Stimulated activated CD4-positive, alpha-beta T cell treated with anti-CD3 and anti-CD28 coated beads, Interleukin-2, amount 100 ng/mL, for 48 hours (primary cell): ENCODE data around the gene NANOS1.
"Not testable (repeated sequence)": the region's sequence is repeated elsewhere in the genome, so short reads cannot be mapped to it uniquely, and the experiment has no call there.

Experiments used
- DNase-seq, 2 donors: peaks; one replicate each; pipeline ENCODE4 v3.0.0-alpha.2; 2020

The NANOS1 gene

DNA sequence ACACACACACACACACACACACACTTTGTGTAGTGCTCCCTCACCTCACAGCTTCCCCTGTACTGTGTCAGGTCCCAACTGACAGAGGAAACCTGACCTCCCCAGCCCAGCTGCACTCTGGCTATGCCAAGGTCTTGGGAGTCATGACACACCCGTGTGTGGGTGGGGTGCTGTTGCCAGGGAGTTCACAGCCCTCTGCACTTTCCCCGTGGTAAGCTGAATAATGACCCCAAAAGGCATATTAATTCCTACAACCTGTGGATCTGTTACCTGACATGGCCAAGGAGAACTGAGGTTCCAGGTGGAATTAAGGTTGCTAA, 8.9 kb upstream of the NANOS1 start:
- DNase-seq = no peak

DNA sequence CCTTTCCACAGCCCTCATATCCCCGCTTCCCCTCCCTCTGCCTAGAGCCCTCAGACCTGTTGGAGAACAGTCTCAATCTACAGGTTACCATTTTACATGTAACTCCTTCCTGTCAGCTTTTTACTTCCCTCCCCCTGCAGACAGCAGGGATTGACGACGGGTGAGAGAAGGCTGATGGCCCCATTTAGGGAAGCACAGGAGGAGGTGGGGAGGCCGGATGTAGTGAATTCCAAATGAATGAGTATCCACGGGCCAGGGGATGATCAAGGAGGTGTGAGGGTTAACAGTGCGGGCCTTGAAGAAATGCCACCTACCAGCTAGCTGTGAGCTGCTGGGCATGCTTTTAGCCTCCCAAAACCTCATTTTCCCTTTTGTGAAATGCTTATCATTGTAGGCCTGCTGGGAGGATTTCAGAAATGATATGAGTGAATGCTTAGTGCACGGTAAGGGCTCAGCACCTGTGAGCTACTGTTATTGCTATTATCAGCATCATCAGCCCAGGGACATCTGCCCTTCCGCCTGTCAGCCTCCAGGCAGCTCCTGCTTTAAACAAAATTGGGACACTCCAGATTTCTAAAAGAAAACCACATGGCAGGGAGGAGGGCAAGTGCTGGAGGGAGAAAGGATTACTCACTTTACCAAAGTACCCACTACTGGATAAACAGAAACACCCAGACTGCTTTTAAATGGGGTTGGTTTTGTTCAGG, 6.5 kb upstream of the NANOS1 start:
- no peak for DNase-seq

DNA sequence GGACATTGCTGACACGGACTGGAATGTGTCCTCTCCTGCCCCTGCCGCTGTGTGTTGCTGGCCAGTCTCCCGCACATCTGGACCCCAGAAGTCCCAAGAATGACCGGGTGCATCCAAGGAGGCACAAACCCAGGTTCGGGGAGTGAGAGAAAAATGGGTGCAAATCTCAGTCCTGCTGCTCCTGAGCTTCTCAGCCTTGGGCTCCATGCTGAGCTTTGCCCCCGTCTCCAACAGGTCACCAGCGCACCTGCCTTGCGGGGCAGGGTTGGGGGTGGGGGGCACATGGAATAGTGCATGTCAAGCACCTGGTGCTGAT, 6.0 kb upstream of the NANOS1 start:
- DNase-seq = no peak

DNA sequence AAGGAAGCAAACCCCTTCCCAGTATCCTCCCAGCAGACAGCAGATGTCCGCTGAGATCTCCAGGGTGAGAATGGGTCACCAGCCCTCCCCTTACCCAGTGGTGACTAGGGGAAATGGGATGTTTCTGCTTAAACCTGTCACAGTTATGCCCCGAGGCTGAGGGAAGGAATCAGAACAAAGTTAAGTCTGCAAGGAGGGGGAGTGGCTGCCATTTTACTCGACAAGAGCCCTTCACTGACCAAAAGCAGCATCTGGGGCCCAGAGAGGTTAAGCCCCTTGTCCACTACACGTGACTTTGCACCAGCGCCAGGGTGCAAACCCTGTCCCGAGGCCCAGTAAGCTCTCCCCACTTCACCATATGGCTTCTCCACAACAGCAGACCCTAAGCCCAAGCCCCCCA, 4.6 kb upstream of the NANOS1 start:
- DNase-seq = no peak

DNA sequence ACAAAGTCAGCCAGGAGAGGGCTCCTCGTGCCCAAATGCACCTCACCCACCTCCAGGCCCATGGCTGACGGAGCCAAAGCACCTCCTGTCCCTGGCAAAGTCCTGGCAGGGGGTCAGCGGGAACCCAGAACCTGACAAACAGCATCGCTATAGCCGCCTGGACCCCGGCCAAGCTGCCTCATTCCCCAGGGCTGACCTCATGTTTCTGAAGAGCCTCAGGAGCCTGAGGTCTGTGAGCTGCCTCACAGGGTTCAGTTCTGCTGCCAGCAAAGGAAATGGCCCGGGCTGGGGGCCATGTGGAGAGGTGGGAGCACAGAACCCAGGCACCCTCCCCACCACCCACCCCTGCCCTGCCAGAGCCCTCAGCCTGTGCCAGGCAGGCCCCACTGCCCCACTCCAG, 4.2 kb upstream of the NANOS1 start:
- no peak for DNase-seq

DNA sequence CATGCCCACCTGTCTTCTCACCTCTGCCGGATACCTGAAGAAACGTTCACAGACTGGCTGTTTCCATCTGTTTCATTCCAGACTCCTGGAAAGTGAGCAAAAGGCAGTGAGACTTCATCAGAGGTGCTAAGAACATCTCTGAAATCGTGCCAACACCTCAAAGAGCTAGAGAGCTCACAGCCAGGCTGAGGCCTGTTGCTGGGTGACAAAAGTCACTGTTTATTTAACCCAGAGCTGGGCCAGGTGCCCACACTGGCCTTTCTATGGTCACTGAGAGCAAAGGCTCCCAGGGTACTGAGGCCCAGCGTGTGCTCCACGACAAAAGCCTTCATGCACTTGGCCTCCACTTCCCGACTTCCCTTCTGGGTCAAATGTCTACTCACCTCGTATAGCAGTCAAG, 3.7 kb upstream of the NANOS1 start:
- no peak for DNase-seq

DNA sequence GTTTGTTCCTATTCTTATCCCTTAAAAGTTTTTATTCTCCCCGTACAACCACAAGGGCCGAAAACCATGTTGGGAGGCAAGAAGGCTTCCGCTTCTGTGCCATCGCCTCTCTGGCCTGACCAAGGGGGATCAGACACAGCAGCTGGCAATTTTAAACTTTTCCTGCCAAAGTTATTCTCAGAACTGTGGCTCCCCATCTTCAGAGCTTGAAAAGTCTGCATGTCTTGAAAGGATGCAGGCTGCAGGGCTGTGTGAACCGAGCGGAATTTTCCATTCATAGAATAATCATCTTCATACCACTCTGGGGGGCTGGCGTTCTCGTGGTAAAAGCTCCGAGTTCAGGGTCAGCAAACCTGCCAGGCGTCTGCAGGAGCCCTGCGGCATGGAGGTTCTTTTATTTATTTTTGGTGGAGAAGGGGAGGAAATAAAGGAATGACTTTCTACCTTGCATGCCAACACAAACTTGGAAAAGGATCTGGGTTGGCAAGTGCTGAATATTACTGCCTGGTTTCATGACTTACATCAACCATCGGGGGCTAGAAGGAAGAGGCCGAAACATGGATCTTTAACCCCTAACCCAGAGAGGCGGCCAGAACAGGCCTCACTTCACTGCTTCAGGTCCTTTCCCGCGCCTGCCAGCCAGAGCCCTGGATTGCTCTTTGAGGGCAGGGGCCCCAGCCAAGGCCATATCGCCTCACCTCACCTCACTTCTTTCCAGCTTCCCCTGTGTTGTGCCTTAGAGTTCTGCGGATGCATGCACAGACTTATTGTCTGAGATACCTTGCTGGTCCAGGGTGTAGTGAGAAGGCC, 3.0 kb upstream of the NANOS1 start:
- no peak for DNase-seq

DNA sequence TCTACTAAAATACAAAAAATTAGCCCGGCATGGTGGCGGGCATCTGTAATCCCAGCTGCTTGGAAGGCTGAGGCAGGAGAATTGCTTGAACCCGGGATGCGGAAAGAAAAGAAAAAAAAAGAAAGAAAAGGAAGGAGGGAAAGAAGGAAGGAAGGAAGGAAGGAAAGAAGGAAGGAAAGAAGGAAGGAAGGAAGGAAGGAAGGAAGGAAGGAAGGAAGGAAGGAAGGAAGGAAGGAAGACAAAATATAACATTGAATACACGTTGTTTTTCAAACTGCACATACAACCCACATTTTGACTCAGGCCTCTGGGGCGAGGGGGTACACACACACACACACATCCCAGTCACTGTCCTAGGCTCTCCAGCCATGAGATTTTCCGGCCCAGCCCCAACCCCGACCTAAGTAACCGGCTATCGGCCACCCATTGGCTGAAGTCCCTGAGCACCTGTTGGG, 1.0 kb upstream of the NANOS1 start:
- DNase-seq = not testable (repeated sequence)

DNA sequence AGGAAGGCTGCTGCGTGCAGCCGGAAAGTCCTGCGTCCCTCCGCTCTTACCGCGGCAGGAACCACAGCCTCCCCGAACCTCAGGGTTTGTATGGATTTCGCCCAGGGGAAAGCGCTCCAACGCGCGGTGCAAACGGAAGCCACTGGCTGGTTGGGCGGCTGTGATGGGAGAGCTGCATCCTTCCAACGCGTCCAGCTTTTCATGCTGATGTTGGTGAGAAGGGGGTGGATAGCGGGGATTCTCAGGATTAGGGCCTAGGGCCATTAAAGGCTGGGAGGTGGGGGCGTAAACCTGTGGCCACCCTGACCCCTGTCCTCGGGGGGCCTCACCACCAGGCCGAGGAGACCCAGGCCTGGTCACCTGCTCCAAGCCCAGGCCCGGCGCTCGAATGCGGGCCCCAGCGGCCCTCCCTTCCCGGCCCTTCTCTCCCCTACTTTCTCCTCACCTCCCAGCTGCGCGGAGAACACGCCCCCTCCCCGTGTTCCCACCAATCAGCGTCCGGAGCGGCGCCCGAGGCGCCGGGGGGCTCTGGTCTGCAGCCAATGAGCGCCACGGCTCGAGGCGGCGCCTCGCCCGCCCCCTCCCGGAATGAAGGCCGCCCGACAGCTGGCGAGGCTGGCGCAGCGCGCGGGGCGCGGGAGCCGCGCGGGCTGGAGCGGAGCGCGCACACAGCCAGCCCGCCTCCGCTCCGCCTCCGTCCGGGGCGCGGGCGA, 458 bp upstream of the NANOS1 start:
- peak; percentile 60 to 62 for DNase-seq

DNA sequence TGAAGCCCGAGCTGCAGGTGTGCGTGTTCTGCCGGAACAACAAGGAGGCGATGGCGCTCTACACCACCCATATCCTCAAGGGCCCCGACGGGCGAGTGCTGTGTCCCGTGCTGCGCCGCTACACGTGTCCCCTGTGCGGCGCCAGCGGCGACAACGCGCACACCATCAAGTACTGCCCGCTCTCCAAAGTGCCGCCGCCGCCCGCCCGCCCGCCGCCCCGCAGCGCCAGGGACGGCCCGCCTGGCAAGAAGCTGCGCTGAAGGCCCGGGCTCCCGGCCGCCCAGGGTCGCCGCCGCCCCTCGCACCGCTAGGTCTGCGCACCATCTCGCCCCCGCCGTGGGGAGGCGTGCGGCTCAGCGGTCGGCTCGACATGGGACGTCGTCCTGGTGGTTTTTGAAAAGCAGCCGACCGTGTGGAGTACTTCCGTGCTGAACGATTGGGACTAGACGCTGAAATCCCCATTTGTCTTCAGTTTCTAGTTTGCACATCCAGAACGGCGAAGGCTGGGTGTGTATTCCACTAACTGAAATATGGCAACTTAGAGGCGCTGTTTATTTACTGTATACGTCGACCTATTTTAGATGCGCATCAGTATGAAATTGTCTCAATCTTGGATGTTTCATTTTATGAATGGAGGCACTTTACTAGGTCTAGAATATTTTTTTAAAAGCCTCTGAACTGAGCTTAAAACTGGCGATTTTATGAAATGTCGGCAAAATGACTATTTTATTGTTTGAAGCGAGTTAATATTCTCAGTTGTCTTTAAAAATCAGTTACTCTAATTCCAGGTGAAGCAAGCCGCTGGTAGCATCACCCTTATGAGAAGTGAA, 1.1 kb downstream of the NANOS1 start:
- peak; percentile 33 to 37 for DNase-seq

DNA sequence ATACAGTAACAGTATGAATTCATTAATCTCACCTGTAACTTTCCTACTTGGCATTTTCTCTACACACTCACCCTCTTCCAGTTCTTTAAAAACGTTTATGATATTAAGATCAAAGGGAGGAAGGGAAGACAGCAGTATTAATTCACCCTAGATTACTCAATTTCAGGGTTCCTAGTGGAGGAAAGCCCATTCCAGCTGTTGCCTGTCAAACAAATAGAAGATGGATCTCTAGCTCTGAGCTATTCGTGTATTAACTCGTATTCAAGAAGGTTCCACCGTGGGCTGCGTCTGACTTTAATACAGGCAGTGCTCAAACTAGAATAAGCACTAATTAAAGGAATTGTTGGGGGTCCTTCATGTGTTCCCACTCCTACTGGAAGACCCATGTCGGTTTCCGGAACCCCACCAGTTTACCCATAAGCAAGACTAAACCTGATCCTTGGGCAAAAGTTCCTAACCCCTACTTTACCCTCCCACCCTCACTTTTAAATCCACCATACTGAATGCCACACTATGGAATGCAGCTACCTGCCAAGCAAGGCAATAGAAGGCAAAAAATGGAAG, 2.1 kb downstream of the NANOS1 start:
- no peak for DNase-seq

DNA sequence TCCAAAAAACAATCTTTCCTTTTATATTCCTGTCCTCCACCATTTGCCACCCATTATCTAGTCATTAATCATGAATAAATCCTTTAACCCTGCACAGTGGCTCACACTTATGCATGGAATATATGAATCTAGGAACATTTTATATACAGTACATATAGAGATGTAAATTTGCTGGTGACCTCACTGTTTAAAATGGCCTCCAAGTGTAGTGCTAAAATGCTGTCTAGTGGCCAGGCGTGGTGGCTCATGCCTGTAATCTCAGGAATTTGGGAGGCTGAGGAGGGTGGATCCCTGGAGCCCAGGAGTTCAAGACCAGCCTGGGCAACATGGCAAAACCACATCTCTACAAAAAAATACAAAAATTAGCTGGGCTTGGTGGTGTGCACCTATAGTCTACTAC, 9.6 kb downstream of the NANOS1 start:
- no peak for DNase-seq

DNA sequence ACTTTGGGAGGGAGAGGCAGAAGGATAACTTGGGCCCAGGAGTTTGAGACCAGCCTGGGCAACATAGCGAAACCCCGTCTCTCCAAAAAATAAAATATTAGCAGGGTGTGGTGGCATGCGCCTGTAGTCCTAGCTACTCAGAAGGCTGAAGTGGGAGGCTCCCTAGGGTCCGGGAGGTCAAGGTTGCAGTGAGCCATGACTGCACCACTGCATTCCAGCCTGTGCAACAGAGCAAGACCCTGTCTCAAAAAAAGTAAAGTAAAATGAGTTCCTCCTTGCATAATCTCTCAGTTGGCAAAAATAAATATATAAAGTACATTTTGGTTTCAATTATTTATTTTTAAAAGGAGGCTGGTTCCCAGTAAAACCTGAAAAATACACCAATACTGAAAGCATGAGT, 11.8 kb downstream of the NANOS1 start:
- no peak for DNase-seq

DNA sequence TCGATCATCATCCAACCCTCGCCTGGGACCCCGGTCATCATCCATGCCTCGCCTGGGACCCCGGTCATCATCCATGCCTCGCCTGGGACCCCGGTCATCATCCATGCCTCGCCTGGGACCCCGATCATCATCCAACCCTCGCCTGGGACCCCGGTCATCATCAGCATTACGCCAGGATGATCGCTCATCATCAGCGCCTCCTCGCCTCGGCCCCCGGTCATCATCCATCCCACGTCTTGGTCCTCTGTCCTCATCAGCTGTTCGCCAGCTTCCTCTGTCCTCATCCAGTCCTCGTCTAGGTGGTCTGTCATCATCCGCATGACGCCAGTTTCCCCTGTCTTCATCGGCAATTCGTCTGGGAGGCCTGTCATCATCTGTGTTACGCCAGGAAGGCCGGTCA, 12.7 kb downstream of the NANOS1 start:
- no peak for DNase-seq

DNA sequence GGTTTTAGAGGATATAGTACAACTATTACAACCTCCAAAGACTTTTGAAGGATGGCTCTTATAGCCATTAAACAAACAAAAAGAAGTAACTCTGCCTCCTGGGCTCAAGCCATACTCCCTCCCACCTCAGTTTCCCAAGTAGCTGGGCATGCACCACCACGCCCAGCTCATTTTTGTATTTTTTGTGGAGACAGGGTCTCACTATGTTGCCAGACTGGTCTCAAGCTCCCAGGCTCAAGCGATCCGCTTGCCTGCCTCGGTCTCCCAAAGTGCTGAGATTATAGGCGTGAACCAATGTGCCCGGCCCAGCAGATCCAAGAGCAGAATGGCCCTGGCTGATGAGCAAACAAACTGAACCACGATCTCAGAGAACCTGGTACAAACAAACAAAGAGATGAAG, 16.0 kb downstream of the NANOS1 start:
- DNase-seq = no peak

DNA sequence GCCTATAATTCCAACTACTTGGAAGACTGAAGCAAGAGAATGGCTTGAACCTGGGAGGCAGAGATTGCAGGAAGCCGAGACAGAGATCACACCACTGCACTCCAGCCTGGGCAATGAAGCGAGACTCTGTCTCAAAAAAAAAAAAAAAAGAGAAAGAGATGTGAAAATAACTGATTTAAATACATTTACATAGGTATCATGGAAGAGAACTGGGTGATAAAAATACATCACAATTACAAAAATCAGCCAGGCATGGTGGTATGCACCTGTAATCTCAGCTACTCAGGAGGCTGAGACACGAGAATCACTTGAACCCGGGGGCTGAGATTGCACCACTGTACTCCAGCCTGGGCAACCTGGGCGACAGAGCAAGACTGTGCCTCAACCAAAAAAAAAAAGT, 19.8 kb downstream of the NANOS1 start:
- DNase-seq = no peak

DNA sequence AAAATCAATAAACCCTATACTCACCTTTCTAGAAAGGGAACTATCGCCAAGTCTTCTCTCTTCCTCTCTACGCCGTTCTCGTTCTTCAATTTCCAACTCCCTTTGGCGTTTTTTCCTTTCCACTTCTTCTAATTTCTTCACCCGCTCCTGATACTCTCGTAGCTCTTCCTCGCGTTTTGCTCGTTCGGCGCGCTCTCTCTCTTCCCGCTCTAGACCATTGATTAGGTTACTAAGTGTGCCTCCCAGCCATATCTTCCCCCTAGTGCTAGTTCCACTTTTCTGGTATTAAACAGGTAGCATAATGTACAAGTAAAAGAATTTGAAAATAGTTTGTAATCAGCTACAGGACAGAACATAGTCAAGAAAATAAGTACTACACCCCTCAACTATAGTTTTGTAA, 20.3 kb downstream of the NANOS1 start:
- no peak for DNase-seq

DNA sequence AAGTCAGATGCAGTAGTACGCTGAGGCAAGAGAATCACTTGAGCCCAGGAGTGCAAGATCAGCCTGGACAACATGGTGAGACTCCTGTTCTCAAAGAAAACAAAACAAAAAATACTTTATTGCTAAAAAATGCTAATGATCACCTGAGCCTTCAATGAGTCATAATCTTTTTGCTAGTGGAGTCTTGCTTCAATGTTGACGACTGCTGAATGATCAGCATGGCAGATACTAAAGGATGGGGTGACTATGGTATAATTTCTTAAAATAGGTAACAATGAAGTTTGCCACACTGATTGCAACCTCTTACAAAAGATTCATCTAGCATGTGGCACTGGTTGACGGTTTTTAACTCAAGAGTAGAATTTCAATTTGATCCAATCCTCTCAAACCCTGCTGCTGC, 22.3 kb downstream of the NANOS1 start:
- DNase-seq = no peak

DNA sequence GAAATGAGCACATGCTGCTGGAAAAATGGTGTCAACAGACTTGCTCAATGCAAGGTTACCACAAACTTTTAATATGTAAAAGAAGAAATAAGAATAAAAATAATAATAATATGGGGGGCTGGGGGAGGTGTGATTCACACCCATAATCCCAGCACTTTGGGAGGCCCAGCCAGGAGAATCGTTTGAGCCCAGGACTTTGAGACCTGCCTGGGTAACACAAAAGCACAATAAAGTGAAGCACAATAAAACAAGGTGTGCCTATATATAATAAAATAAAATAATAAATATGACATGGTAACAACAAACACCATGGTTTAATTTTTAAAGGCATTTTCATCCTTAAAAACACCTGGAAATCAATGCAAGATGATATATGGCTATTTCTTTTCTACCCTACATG, 26.0 kb downstream of the NANOS1 start:
- no peak for DNase-seq

DNA sequence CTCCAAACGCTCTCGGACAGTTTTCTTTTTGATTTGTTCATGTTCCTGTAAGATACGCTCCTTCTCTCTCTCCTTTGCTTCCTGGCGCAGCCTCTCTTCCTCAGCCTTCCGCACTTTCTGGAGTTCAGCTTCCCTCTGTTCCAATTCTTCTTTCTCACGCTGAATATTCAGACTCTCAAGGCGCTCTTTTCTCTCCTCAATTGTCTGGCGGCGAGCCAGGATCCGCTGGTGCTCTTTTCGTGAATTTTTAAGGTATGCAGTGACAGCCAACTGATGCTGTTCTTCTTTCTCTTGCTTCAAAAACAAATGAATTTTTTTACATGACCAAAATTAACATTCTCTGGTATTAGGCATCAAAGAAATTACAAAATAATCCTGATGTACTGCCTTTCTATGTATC, 28.5 kb downstream of the NANOS1 start:
- no peak for DNase-seq

DNA sequence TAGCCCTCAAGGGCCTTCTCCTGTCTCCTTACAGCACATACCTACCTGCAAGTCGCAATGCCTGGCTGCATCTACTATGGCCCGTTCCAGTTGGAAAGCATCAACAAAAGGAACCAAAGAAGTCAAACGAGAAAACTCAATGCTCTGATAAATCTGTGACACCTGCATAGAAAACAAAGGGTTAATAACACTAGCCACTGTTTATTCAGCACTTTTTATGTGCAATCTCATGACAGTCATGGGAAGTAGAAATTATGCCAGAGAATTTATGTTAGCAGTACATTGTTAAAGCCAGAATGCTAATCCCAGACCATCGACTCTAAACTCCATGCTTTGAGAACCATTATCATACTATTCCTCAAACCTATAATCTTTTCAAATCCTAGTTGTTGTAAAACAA, 30.0 kb downstream of the NANOS1 start:
- DNase-seq = no peak

DNA sequence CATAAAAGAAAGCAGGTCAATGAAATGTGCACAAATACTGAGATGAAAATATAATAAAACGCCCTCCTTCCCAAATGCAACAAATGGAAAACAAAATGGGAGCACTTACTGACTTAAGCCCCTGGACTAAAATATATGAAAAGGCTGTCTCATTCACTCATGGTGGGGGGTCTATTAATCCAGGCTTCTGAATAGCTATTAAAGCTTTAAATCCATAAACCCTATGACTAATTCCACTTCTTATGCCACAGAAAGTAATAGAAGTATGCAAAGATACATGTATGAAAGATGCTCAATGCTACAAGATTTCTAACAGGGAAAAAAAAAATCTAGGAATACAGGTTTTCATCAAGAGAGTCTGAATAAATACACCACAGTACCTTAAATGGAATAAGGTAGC, 30.6 kb downstream of the NANOS1 start:
- DNase-seq = no peak

DNA sequence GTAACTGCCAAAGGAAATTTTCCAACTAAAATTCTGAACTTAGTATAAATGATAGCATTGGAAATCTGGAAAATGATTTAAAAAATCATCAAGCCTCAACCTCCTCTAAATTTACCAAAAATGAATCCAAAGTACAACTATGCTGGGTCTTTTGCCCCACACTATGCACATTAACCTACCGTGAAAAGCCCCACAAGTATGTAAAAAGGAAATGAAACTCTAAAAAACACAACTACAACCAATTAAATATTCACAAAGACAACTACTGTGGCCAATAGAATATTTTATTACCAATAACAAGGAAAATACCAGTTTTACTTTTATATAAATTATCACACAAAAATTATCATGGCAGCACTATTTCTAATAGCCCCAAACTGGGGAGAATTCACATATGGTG, 31.8 kb downstream of the NANOS1 start:
- DNase-seq = no peak
